Measurements from ENCODE around the gene PREP.

Gene PREP

DNA sequence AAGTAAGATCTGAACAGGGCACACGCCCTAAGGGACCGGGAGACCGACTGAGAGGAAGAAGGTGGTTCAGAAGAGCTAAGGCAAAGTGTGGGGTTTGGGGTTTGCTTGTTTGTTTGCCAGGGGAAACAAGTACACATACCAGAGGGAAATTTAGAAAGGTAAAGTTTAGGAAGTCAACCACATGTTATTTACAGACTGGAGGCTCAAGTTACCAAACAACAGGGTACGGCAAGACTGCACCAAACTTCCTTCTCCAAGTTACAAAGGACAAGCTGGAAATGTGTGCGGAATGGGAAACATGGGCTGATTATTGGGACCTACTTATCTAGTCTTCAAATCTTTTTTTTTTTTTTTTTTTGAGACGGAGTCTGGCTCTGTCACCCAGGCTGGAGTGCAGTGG lies 11.2 kb downstream of the PREP start:
- FAIRE-seq = no peak

DNA sequence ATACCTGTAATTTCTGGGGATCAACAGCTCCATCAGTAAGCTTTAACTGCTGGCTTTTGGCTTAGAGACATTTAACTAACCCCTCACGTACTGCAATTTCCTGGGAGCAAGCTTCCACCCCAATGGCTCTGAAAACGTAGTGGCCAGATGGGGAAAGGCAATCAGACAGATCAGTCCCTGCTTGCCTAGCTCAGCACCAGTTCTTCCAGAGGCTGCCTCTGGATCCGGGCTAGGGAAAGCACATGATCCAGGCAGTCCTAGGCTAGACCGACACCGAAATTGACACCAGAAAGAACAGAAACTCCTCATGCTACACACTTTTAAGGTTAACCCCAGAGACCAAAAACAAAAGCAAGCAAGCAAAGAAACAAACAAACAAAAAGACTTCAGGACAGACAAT lies 13.3 kb downstream of the PREP start:
- no peak for FAIRE-seq

DNA sequence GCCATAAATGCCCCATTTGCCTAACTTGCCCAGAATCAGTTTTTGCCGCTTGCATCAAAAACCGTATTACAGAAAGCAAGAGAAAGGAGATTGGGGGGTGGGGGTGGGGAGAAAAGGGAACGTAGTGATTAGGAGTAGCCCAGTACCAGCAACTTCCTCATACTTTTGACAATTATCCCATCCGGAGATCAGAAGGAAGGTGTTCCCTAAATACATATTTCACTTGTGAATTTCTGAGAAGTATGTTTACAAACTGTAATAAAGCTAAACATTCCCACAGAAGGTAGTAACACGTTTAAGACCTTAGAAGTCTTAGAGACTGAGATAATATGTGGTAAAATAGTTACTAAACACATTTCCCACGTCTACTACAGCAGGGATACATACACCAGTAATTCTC lies 14.5 kb downstream of the PREP start:
- no peak for FAIRE-seq

DNA sequence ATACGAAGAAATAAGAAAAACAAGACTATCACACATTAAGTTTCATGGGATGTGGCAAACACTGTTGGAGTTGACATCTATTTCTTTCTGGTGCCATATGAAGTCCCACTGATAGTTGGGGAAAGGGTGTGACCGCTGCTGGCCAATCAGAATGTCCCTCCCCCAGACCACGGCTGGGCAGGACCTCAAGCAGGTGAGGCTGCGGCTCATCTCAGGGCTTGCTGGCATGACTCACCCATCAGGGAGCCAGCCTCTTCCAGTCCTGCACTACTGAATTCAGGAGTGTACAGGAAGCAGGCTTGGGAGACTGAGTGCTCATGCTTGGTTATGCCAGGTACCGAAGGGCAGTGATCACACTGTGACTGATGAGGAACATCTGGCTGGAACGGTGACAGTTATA lies 18.9 kb downstream of the PREP start:
- FAIRE-seq = no peak

DNA sequence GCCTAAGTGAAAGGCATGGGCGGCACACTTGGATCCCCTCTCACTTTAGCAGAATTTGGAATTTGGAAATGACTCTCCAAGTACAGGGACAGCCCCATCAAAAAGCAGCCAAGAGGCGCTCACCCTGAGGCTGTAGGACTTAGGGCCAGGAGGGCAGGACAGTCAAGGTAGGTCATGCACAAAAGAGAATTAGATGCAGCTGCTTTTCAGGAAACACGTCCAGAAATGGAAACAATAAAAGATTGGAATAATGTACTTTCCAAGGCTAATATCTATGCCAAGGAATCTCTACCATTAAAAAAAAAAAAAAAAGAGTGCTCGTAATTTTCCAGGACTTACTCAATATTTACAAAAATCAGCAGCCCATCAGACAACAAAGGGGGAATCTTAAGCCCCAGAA lies 19.9 kb downstream of the PREP start:
- no peak for FAIRE-seq

DNA sequence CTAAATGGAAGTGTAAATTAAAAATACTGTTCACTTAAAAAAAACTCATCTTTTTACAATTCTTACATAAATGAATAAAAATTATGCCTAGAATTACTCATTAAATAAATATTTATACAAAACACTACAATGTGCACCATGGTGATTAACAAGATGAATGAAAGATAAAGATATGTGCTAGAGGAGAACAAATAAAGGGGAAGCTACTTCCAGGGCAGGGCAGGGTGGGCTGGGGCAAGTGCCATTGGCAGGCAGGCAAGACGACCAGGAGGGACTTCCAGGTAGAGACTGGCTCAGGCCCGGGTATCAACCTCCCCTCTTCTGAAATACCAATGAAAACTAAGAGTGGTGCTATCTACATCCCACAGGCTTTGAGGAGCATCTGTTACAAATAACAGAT lies 20.4 kb downstream of the PREP start:
- no peak for FAIRE-seq

DNA sequence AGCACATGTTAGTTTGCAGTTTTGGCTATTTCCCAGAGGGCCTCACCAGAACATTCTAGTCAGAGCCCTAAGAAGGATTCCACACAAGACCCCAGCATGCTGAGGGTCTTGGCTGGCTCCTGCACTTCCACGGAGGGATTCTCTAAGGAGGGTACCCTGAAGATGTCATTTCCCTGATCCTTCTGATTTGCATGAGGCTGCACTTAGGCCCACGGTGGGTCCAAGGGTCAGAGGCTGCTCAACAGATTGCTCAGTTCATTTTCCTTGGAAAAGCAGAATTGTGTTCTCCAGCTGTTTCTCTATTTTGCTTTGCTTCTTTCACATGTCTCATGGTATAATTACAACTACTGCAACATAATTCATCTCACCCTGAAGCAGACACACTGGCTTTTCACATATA lies 22.2 kb downstream of the PREP start:
- no peak for FAIRE-seq

DNA sequence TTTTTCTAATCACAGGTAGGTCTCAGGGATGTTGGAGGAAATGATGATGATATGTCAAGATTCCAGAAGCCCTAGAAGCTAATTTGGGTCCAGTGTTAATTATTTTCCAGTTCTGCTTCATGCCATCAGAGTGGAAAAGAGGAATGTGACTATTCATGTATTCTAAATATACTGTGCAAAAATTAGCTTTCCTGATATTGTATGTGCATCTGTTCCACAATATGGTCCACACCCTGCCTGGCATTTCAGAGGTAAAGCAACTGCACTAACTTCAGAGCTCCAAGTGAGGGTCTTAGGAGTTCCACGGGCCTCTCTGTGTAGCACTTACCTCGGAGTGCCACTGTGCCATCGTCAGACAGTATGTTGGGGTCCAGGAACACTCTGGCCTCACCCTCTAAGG lies 27.1 kb downstream of the PREP start:
- FAIRE-seq = no peak

DNA sequence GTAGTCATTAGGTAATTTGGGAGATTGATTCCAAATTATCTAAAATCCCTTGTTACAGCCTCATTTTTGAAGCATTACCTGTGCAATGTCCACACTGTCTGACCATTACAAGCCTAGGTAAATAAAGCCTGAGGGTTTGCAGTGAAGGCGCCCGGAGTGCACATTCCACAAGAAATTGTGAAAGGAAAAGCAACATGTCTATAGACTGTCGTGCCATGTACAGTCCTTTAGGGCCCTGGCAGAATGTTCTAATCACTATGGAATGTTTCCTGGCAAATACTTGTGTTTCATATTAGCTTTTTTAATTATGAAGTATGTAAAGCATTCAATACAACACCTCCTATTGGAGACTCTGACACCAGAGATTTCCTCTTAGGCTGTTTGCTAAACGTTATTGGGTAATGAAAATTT lies 28.9 kb downstream of the PREP start:
- FAIRE-seq = no peak

DNA sequence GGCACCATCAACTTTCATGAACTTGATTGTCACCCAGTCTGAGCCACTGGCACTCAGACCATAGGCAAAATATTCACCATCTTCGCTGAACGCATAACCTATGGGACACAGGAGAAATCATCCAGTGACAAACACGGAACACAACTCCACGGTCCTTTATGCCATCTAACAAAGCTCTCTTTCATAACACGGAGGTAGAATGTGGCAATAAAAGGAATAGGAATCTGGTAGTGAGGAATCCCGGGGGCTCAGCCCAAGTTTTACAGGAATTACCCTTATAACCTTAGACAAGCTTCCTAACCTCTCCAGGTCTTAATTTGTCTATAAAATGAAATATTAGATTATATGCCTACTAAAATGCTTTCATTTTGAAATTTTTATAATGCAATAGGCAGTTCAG lies 29.4 kb downstream of the PREP start:
- FAIRE-seq = no peak

DNA sequence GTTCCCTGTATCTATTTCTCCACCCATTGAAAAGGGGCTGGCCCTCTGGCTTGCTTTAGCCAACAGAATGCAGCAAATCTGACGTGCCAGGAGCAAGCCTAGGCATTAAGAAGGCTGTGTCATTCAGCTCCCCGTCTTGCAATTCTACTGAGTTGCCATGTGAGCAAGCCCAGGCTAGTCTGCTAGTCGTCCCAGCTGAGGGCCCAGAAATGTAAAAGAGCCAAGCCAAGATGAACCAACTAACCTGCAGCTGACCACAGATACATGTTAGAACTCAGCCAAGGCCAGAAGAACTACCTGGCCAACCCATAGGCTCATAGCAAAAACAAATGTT lies 30.1 kb downstream of the PREP start:
- no peak for FAIRE-seq

DNA sequence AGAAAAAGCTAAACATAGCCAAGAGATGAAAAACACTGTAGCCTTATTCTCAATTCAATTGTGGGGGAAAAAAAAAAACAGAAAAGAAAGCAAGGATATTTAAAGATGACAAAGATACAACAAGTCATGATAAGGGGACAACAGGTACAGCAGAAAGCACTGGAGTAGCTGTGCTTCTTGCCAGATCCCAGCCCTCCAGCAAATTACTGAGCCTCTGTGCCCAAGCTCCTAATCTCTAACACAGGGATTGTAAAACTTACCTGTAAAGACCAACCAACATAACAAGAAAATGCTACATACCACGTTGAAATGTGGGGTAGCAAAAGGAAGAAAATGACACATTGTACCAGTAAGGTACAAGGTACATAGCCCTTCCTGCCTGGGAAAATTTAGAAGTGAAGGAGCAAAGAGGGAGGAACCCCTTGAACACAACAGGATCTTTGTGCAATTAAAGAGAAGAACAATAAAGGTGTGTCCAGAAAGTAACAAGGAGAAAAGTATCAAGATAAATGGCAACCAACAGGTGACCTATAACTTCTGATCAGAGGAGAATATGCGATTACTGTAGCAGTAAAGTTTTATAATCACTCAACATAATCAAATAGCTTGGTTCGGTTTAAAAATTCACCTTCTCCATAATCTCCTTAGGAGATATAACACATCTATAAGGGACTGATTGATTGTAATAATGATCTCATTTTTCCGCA lies 30.6 kb downstream of the PREP start:
- FAIRE-seq = no peak

DNA sequence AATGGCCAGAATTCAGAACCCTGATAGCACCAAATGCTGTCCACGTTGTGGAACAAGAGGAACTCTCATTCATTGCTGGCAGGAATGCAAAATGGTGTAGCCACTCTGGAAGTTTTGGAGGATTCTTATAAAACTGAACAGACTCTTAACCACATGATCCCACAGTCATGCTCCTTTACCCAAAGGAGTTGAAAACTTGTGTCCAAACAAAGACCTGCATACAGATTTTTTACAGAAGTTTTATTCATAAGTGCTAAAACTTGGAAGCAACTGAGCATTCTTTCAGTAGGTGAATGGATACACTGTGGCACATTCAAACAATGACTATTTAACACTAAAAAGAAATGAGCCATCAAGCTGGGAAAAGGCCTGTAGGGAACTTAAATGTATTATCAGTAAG lies 32.5 kb downstream of the PREP start:
- no peak for FAIRE-seq

DNA sequence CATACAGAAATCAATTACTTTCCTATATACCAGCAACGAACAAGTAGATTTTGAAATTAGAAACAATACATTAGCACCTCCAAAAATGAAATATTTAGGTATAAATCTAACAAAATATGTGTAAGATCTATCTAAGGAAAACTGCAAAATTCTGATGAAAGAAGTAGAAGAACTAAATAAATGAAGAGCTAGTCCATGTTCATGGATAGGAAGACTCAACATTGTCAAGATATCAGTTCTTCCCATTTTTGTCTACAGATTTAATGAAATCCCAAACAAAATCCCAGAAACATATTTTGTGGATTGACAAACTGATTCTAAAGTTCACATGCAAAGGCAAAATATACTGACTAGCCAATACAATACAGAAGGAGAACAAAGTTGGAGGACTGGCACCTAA lies 33.7 kb downstream of the PREP start:
- no peak for FAIRE-seq

DNA sequence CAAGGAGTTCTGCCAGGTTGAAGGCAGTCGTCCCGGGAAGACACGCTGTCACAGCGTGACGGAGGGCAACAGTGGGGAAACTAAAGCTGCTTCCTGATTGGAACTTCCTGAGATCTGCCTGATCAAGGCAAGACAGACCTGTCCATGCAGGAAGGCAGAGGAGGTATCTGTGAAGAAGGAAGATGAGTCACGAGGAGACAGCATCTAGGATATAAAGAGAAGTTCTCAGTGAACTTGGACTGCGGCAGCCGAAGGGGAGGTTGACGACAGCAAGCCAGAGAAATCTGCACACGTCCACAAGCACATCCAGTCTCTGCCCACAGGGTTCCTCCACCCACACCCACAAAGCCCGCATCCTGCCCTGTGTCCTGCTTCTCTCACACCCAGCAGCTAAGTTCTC lies 38.6 kb downstream of the PREP start:
- FAIRE-seq = no peak

DNA sequence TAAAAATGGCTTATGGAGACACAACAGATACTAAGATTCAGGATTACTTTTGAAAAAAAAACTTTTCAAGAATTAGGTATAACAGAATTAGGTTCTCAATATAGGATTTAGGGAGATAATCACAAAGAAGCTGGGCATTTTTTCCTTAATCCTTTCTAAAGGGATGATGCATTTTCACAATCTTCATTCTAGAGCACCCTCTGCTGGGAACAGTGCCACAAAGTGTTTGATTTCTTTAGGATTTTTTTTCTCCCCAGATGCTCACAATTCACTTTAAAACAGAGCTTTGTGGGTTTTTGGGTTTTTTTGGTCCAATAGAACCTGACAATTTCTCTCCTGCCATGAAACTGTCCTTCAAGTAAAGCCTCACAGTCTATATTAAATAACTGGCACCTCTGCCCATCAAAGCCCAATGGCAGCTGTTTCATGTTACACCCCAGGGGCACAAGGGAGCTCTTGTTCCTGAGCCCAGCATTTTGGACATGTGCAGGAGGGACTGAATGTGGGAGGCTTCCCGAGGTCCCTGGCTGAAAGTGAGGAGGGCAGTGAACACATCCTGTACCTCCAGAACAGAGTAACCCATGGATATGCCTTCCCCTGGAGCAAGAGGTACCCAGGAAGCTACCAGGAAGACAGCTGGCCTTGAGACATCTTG lies 39.7 kb downstream of the PREP start:
- FAIRE-seq = no peak

DNA sequence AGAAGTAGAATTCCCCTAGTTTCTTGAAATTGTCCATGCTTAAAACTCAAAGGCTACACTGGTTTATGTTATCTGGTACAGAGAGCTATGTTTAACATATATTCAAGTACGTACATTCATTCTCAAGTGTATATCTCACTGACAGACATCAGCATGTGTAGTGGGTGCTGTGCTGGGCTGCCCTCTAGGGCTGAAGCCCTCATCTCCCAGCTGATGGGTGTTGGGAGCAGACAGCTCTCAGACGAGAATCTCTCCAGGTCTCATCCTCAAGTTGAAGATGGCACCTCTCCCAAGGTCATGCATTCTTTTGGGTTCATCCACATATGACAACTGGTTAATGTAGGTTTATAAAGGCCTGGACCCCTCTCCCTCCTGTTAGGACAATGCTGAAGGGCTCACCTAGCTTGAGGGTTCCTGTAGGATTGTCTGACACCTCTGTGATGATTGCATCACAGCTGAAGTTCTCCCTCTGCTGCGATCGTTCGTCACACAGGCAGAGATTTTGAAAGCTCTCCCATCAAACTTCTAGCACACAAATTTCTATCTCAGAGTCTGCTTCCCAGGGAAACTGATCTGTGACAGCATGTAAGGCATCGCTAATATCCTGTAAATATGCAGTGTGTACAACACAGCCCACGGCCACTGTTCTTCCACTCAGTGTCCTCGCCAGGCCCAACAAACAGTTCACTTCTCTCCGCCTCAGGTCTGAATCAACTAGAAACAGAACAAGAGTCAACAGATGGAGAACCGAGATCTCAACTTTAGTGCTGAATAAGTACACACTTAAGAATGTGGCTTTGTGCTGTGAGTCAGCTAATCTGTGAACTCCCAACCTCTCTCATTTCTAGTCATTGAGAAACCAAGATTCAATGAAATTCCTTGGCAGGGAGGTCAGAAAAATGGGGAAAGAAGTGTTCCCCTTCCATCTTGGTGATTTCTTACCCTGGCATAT lies 43.2 kb downstream of the PREP start:
- no peak for FAIRE-seq

DNA sequence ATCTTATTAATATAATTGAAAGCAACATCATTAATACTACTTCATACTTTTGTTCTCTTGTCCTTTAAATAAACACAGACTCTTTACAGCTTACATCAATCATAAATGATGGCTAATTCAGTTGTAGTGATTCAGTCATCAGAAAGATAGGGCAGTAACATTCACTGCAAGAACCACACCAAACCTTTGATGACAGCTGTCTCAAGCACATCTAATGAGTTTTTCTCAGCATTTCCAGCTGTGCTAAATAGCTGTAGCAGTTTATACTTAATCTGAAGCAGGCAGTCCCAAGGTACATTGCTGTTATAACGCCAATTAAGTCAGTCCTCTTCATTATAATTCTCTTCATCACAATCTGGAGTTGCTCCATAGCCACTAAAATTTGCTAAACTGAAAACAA lies 45.7 kb downstream of the PREP start:
- no peak for FAIRE-seq

DNA sequence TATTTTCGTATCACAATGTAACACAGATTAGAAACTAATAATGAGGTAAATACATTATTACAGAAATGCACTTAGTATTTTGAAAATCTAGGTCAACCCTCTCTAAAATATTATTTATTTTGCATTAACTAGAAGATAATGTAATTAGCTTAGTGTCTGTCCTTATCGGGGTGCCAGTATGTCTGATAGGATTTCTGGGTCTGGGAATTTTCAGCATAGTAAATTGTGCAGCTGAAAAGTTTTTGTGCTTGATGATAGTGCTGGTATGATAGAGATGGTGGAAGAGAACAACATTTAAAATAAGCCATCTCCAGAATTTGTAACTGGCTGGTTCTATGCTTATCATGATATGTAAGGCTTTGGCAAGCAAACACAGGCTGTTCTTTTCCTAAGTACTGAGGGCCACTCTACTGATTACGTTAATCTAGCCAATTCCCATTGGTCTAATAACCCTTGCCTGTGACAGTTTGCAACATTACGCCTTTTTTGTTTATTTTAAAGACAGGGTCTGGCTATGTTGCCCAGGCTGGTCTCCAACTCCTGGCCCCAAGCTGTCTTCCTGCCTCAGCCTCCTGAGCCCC lies 50.8 kb downstream of the PREP start:
- no peak for FAIRE-seq

DNA sequence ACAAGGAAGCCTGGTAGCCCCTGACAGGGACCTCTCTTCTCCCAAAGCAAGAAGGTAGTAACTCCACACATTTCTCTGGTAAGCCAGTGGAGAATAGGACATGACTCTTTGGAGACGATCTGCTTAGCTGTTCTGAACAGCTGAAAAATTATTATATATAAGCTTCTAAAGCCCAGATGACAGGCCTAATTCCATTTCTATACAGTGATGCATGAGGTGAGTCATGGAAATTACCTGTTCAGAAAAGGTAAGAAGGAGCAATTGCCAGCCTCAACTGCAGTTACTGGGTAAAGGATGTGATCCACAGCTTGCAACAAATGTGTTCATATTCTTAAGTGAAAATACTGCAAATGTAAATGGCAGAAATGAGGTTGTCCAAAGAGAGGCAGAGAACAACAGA lies 54.0 kb downstream of the PREP start:
- no peak for FAIRE-seq

DNA sequence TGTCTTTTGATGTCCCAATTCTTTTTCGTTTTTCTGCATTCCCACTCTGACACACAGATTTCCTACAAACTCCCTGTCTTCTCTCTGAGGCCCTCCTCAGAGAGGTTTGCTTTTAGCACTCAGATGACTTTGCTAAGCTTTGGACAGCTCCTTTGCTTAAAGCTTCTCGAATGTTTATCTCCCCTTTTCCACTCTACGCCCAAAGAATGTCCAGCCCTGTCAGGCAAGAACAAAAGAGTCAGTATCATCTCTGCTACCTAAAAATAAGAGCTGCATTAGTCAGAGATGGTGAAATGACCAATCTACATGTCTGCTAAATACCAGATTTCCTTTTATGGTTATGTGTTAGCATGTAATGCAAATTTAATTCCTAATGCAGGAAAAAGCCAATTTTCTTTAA lies 56.8 kb downstream of the PREP start:
- FAIRE-seq = no peak

DNA sequence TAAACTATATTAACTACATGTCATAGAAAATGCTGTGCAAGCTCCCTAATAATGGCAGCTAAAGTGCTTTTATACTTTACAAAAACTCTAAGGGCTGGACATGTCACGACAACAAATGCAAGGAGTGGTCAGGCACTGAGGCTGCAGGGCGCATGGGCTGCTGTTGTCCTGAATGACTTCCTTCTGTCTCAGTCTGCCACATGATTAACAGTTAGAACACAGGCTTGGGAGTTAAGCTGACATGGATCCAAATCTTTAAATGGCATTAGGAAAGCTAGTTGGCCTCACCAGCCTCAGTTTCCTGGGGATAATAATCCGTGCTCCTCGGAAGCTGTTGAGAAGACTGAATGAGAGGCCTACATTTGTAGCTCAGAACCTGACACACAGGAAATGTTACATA lies 57.4 kb downstream of the PREP start:
- FAIRE-seq = no peak

DNA sequence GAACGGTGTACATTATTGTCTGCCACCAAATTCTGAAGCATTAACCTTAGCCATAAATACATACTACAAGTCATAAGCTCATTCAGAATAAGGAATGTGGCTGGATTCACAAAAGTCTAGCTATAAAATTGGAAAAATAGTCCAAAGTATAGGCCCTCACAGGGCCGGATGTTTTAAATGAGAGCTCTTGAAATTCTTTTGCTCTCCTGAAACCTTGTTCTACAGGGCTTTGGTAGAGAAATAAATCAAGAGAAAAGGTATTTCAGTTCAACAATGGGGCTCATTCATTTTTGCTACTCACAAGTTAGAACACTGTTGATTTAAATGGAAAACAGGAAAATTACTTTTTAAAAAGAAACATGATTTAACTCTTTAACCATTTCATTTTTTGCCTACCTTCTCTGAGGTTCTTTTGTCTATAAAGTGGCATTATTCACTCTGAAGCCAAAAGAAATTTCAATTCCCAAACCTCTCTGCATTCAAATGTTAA lies 58.0 kb downstream of the PREP start:
- no peak for FAIRE-seq
